Measurements from ENCODE around the gene TRPM4.
A peak's percentile ranks its signal among the peaks of the same experiment; 100 is the strongest.

Gene TRPM4

GRCh38 chr19:49150944-49151243 is 6.7 kb upstream of the TRPM4 start:
- peak overlapping the region; percentile 82 for H3K4me3 Mint-ChIP-seq
- H3K36me3 Mint-ChIP-seq: peaks cover 5% of the 10 kb centered on the region
- ATAC-seq (ENCODE audit: low read depth) (no peak), DNase-seq (ENCODE audit: low spot score in 2 of 2) (no peak)
- H3K4me1 Mint-ChIP-seq: peaks cover 12% of the 10 kb centered on the region
- no peak overlapping the region for H3K27ac Mint-ChIP-seq
- H3K27me3 Mint-ChIP-seq: peaks cover 45% of the 10 kb centered on the region
- peaks cover 11% of the 10 kb centered on the region for H3K9me3 Mint-ChIP-seq

GRCh38 chr19:49151267-49152118 is 6.1 kb upstream of the TRPM4 start:
- peaks cover 12% of the 10 kb centered on the region for H3K4me1 Mint-ChIP-seq
- ATAC-seq (ENCODE audit: low read depth): peak; percentile 59
- no peak overlapping the region for H3K27ac Mint-ChIP-seq
- peaks cover 11% of the 10 kb centered on the region for H3K9me3 Mint-ChIP-seq
- peaks cover 5% of the 10 kb centered on the region for H3K36me3 Mint-ChIP-seq
- peak overlapping the region; percentile 65 for H3K4me3 Mint-ChIP-seq
- DNase-seq (ENCODE audit: low spot score in 2 of 2): peak; percentile 46 to 65
- peaks cover 46% of the 10 kb centered on the region for H3K27me3 Mint-ChIP-seq

GRCh38 chr19:49152119-49152550 is 5.5 kb upstream of the TRPM4 start:
- no peak overlapping the region for H3K27ac Mint-ChIP-seq
- peaks cover 5% of the 10 kb centered on the region for H3K36me3 Mint-ChIP-seq
- peak; percentile 9 for ATAC-seq (ENCODE audit: low read depth)
- H3K4me1 Mint-ChIP-seq: peaks cover 12% of the 10 kb centered on the region
- DNase-seq (ENCODE audit: low spot score in 2 of 2): no peak
- peaks cover 43% of the 10 kb centered on the region for H3K27me3 Mint-ChIP-seq
- peaks cover 11% of the 10 kb centered on the region for H3K9me3 Mint-ChIP-seq
- no peak overlapping the region for H3K4me3 Mint-ChIP-seq

GRCh38 chr19:49153167-49153809 is 4.3 kb upstream of the TRPM4 start:
- no peak for DNase-seq (ENCODE audit: low spot score in 2 of 2)
- peaks cover 5% of the 10 kb centered on the region for H3K36me3 Mint-ChIP-seq
- peaks cover 41% of the 10 kb centered on the region for H3K27me3 Mint-ChIP-seq
- peaks cover 17% of the 10 kb centered on the region for H3K4me1 Mint-ChIP-seq
- ATAC-seq (ENCODE audit: low read depth): no peak
- no peak overlapping the region for H3K4me3 Mint-ChIP-seq
- H3K27ac Mint-ChIP-seq: no peak overlapping the region
- H3K9me3 Mint-ChIP-seq: peaks cover 11% of the 10 kb centered on the region

- ATAC-seq (ENCODE audit: low read depth) (no peak), DNase-seq (ENCODE audit: low spot score in 2 of 2) (no peak)
- H3K4me3 Mint-ChIP-seq: no peak overlapping the region
- peaks cover 39% of the 10 kb centered on the region for H3K27me3 Mint-ChIP-seq
- H3K9me3 Mint-ChIP-seq: peaks cover 11% of the 10 kb centered on the region
- H3K36me3 Mint-ChIP-seq: peaks cover 5% of the 10 kb centered on the region
- peaks cover 17% of the 10 kb centered on the region for H3K4me1 Mint-ChIP-seq
- no peak overlapping the region for H3K27ac Mint-ChIP-seq
Observed at GRCh38 chr19:49154279-49154678, 3.3 kb upstream of the TRPM4 start.

GRCh38 chr19:49155005-49155819 is 2.4 kb upstream of the TRPM4 start, which contains the start of gene HRC:
HRC (minus strand) TSS chr19:49155396; CDS start chr19:49155237, 159 bp downstream.
- no peak for DNase-seq (ENCODE audit: low spot score in 2 of 2)
- Mint-ChIP-seq H3K4me3 (no peak within 1 kb of the TSS), H3K27me3 (peaks cover 42% of the 10 kb centered on the region), H3K27ac (no peak within 1 kb of the TSS), H3K4me1 (peaks cover 16% of the 10 kb centered on the region), H3K36me3 (peaks cover 5% of the 10 kb centered on the region), H3K9me3 (peaks cover 11% of the 10 kb centered on the region)
- no peak for ATAC-seq (ENCODE audit: low read depth)

- DNase-seq (ENCODE audit: low spot score in 2 of 2) (no peak), ATAC-seq (ENCODE audit: low read depth) (no peak)
- no peak overlapping the region for H3K27ac Mint-ChIP-seq
- H3K4me3 Mint-ChIP-seq: no peak overlapping the region
- peaks cover 5% of the 10 kb centered on the region for H3K36me3 Mint-ChIP-seq
- peaks cover 47% of the 10 kb centered on the region for H3K27me3 Mint-ChIP-seq
- peaks cover 11% of the 10 kb centered on the region for H3K9me3 Mint-ChIP-seq
- H3K4me1 Mint-ChIP-seq: peaks cover 16% of the 10 kb centered on the region
Observed at GRCh38 chr19:49155820-49156346, 1.7 kb upstream of the TRPM4 start.

GRCh38 chr19:49160450-49161189 is 3.0 kb downstream of the TRPM4 start:
- H3K27me3 Mint-ChIP-seq: peaks cover 24% of the 10 kb centered on the region
- no peak overlapping the region for H3K27ac Mint-ChIP-seq
- H3K4me1 Mint-ChIP-seq: peaks cover 7% of the 10 kb centered on the region
- H3K9me3 Mint-ChIP-seq: no peaks in the 10 kb centered on the region
- no peak for ATAC-seq (ENCODE audit: low read depth)
- no peaks in the 10 kb centered on the region for H3K36me3 Mint-ChIP-seq
- DNase-seq (ENCODE audit: low spot score in 2 of 2): no peak
- no peak overlapping the region for H3K4me3 Mint-ChIP-seq

GRCh38 chr19:49161987-49162386 is 4.4 kb downstream of the TRPM4 start:
- DNase-seq (ENCODE audit: low spot score in 2 of 2) (no peak), ATAC-seq (ENCODE audit: low read depth) (no peak)
- peaks cover 7% of the 10 kb centered on the region for H3K4me1 Mint-ChIP-seq
- H3K9me3 Mint-ChIP-seq: no peaks in the 10 kb centered on the region
- H3K4me3 Mint-ChIP-seq: no peak overlapping the region
- peaks cover 28% of the 10 kb centered on the region for H3K27me3 Mint-ChIP-seq
- H3K36me3 Mint-ChIP-seq: no peaks in the 10 kb centered on the region
- H3K27ac Mint-ChIP-seq: no peak overlapping the region

GRCh38 chr19:49165111-49165750 is 7.6 kb downstream of the TRPM4 start:
- H3K4me1 Mint-ChIP-seq: no peaks in the 10 kb centered on the region
- H3K27me3 Mint-ChIP-seq: peaks cover 26% of the 10 kb centered on the region
- no peak overlapping the region for H3K27ac Mint-ChIP-seq
- no peaks in the 10 kb centered on the region for H3K9me3 Mint-ChIP-seq
- H3K4me3 Mint-ChIP-seq: no peak overlapping the region
- no peaks in the 10 kb centered on the region for H3K36me3 Mint-ChIP-seq
- DNase-seq (ENCODE audit: low spot score in 2 of 2) (no peak), ATAC-seq (ENCODE audit: low read depth) (no peak)

GRCh38 chr19:49165865-49166301 is 8.3 kb downstream of the TRPM4 start:
- no peak overlapping the region for H3K4me3 Mint-ChIP-seq
- H3K36me3 Mint-ChIP-seq: no peaks in the 10 kb centered on the region
- H3K27me3 Mint-ChIP-seq: peaks cover 20% of the 10 kb centered on the region
- H3K27ac Mint-ChIP-seq: no peak overlapping the region
- H3K4me1 Mint-ChIP-seq: no peaks in the 10 kb centered on the region
- ATAC-seq (ENCODE audit: low read depth): no peak
- DNase-seq (ENCODE audit: low spot score in 2 of 2): no peak
- H3K9me3 Mint-ChIP-seq: no peaks in the 10 kb centered on the region

- no peaks in the 10 kb centered on the region for H3K36me3 Mint-ChIP-seq
- H3K27ac Mint-ChIP-seq: no peak overlapping the region
- ATAC-seq (ENCODE audit: low read depth) (no peak), DNase-seq (ENCODE audit: low spot score in 2 of 2) (no peak)
- no peaks in the 10 kb centered on the region for H3K9me3 Mint-ChIP-seq
- H3K27me3 Mint-ChIP-seq: peaks cover 21% of the 10 kb centered on the region
- H3K4me1 Mint-ChIP-seq: no peaks in the 10 kb centered on the region
- no peak overlapping the region for H3K4me3 Mint-ChIP-seq
Observed at GRCh38 chr19:49167857-49168409, 10.3 kb downstream of the TRPM4 start.

- DNase-seq (ENCODE audit: low spot score in 2 of 2) (no peak), ATAC-seq (ENCODE audit: low read depth) (no peak)
- Mint-ChIP-seq H3K27me3 (peaks cover 21% of the 10 kb centered on the region), H3K4me1 (no peaks in the 10 kb centered on the region), H3K9me3 (no peaks in the 10 kb centered on the region), H3K27ac (no peak overlapping the region), H3K36me3 (no peaks in the 10 kb centered on the region), H3K4me3 (no peak overlapping the region)
Observed at GRCh38 chr19:49168421-49168820, 10.8 kb downstream of the TRPM4 start.
